AG04449 (cell line): ENCODE measurements around the gene KCNH1.

Experiments
- CTCF ChIA-PET: fragments of 350-600 bp; formaldehyde crosslinking; extraction: SDS; loops from one replicate; lab custom pipeline; 2021; ENCODE audit warnings: antibody characterized with exemption; lab: Yijun Ruan, JAX
- POLR2A ChIA-PET: fragments of 400-600, 350-600 bp; formaldehyde crosslinking; extraction: SDS; loops from one replicate; lab custom pipeline; 2020; ENCODE audit warnings: antibody characterized with exemption, inconsistent platforms; lab: Yijun Ruan, JAX
- DNase-seq: peaks from one replicate; pipeline ENCODE4 v3.0.0-alpha.2; 2010; ENCODE audit warnings: low read depth, low spot score
- H3K4me3 ChIP-seq: 2 replicates; pipeline ENCODE4 v1.5.1; 2011; ENCODE audit warnings: low read depth, mild to moderate bottlenecking, control low read depth, low read length
- CTCF ChIP-seq: IDR thresholded peaks from one replicate; pipeline ENCODE4 v1.5.1; 2011; ENCODE audit warnings: mild to moderate bottlenecking, moderate library complexity, low read length, control low read depth, inconsistent platforms; ENCODE audit not compliant: insufficient read depth; ENCODE audit errors: missing control alignments

Gene KCNH1

GRCh38 chr1:211114446-211114845 lies 19.5 kb downstream of the KCNH1 start:
- ChIA-PET CTCF (no interaction called here), POLR2A (no interaction called here)
- no peak for TF ChIP-seq CTCF
- no peak overlapping the region for H3K4me3 ChIP-seq
- DNase-seq: no peak

GRCh38 chr1:211113566-211113965 lies 20.4 kb downstream of the KCNH1 start:
- TF ChIP-seq CTCF: no peak
- ChIA-PET POLR2A (no interaction called here), CTCF (no interaction called here)
- no peak overlapping the region for H3K4me3 ChIP-seq
- no peak for DNase-seq

- no peak for DNase-seq
- CTCF ChIA-PET: interaction anchor here (1.0 kb wide), 1 partner anchor 23 kb away, joined by 3 read pairs; the partner anchor contains the start of gene KCNH1
- POLR2A ChIA-PET: no interaction called here
- TF ChIP-seq CTCF: no peak
- no peak overlapping the region for H3K4me3 ChIP-seq
Observed at GRCh38 chr1:211111351-211111750, 22.6 kb downstream of the KCNH1 start.

- ChIA-PET POLR2A (no interaction called here), CTCF (no interaction called here)
- DNase-seq: no peak
- TF ChIP-seq CTCF: no peak
- H3K4me3 ChIP-seq: no peak overlapping the region
Observed at GRCh38 chr1:211101481-211101880, 32.5 kb downstream of the KCNH1 start.

- no peak for DNase-seq
- POLR2A ChIA-PET: no interaction called here
- CTCF ChIA-PET: no interaction called here
Observed at GRCh38 chr1:211099393-211099792, 34.6 kb downstream of the KCNH1 start.

GRCh38 chr1:211095381-211095780 lies 38.6 kb downstream of the KCNH1 start:
- H3K4me3 ChIP-seq: no peak overlapping the region
- ChIA-PET POLR2A (no interaction called here), CTCF (no interaction called here)
- no peak for DNase-seq
- TF ChIP-seq CTCF: no peak

More at GRCh38 chr1:211099393-211099792, 34.6 kb downstream of the KCNH1 start:
- TF ChIP-seq CTCF: no peak
- no peak overlapping the region for H3K4me3 ChIP-seq
